IMR-90 (cell line): Measurements from ENCODE around the gene FLVCR2. TPM values are rescaled to one million over a fixed set of nuclear protein-coding genes. Genes with fewer than 3 reads are reported as not detected.
A peak's percentile ranks its signal among the peaks of the same experiment; 100 is the strongest.

Experiments
- ATAC-seq: fragments of 200-7000 bp; cut with Tn5 transposase; 2 replicates; pipeline ENCODE4 v1.9.1; 2020; ENCODE audit warnings: low read depth, mild to moderate bottlenecking, moderate library complexity
- BruUV-seq: library from RNA; stranded (reverse); fragments of 400-500 nt; replicated peaks from 2 replicates; lab custom pipeline; 2021; lab: Mats Ljungman, UMichigan
- CTCF ChIA-PET: fragments of 300-600 bp; formaldehyde crosslinking; extraction: SDS; loops from one replicate; lab custom pipeline; 2021; ENCODE audit warnings: antibody characterized with exemption; lab: Yijun Ruan, JAX
- POLR2A ChIA-PET: fragments of 300-600 bp; sonication (Branson Sonifier 250); formaldehyde crosslinking; loops from one replicate; lab custom pipeline; 2022; ENCODE audit warnings: antibody characterized with exemption; ENCODE audit not compliant: unreplicated experiment; lab: Charles Lee
- DNase-seq: peaks from one replicate; pipeline ENCODE4 v3.0.0; 2013
- H2AFZ ChIP-seq: replicated peaks from 2 replicates; pipeline ENCODE3; 2013; ENCODE audit warnings: low read length, mild to moderate bottlenecking; ENCODE audit not compliant: poor library complexity
- H2AK5ac ChIP-seq: 2 replicates; pipeline ENCODE4 v1.6.1; 2013; ENCODE audit warnings: low read depth, low read length, inconsistent platforms
- H2AK9ac ChIP-seq: replicated peaks from 2 replicates; pipeline ENCODE3; 2013; ENCODE audit warnings: mild to moderate bottlenecking, low read depth, low read length, moderate library complexity; ENCODE audit not compliant: poor library complexity
- H2BK120ac ChIP-seq: 2 replicates; pipeline ENCODE4 v1.6.1; 2013; ENCODE audit warnings: low read depth, low read length, inconsistent platforms
- H2BK15ac ChIP-seq: 3 replicates; pipeline ENCODE4 v1.6.1; 2013; ENCODE audit warnings: low read depth, low read length, inconsistent platforms
- H2BK20ac ChIP-seq: 2 replicates; pipeline ENCODE4 v1.6.1; 2013; ENCODE audit warnings: low read depth, mild to moderate bottlenecking, inconsistent platforms, low read length, moderate library complexity
- H2BK5ac ChIP-seq: 2 replicates; pipeline ENCODE4 v1.6.1; 2013; ENCODE audit warnings: mild to moderate bottlenecking, low read depth, low read length, inconsistent platforms; ENCODE audit not compliant: poor library complexity, severe bottlenecking
- H3K14ac ChIP-seq: replicated peaks from 2 replicates; pipeline ENCODE4 v1.6.1; 2013; ENCODE audit warnings: low read depth, low read length, inconsistent platforms
- H3K18ac ChIP-seq: 2 replicates; pipeline ENCODE4 v1.6.1; 2013; ENCODE audit warnings: low read depth, low read length, control low read depth
- H3K23ac ChIP-seq: 2 replicates; pipeline ENCODE4 v1.6.1; 2013; ENCODE audit warnings: low read depth, low read length, inconsistent platforms
- H3K27ac ChIP-seq: 2 replicates; pipeline ENCODE4 v1.5.1; 2013; ENCODE audit warnings: mild to moderate bottlenecking, control low read depth, low read length; ENCODE audit not compliant: insufficient read depth
- H3K27me3 ChIP-seq: 2 replicates; pipeline ENCODE4 v1.6.1; 2013; ENCODE audit warnings: low read length; ENCODE audit not compliant: control insufficient read depth, insufficient read depth
- H3K36me3 ChIP-seq: 2 replicates; pipeline ENCODE4 v1.6.1; 2013; ENCODE audit warnings: low read length, mixed read lengths; ENCODE audit not compliant: control insufficient read depth, insufficient read depth
- H3K4ac ChIP-seq: 2 replicates; pipeline ENCODE4 v1.6.1; 2013; ENCODE audit warnings: low read depth, low read length, inconsistent platforms
- H3K4me1 ChIP-seq: 2 replicates; pipeline ENCODE4 v1.6.1; 2013; ENCODE audit warnings: low read length, mixed read lengths; ENCODE audit not compliant: control insufficient read depth, insufficient read depth
- H3K4me2 ChIP-seq: 2 replicates; pipeline ENCODE4 v1.6.1; 2013; ENCODE audit warnings: low read depth, mild to moderate bottlenecking, control low read depth, low read length, moderate library complexity
- H3K4me3 ChIP-seq: 2 replicates; pipeline ENCODE4 v1.5.1; 2013; ENCODE audit warnings: low read depth, mild to moderate bottlenecking, control low read depth, low read length, moderate library complexity; ENCODE audit not compliant: insufficient read depth
- H3K56ac ChIP-seq: 2 replicates; pipeline ENCODE4 v1.6.1; 2013; ENCODE audit warnings: low read length, inconsistent platforms; ENCODE audit not compliant: insufficient read depth; ENCODE audit errors: extremely low read depth
- H3K79me1 ChIP-seq, 2 experiments: 2 replicates each; pipeline ENCODE4 v1.6.1; 2013; ENCODE audit warnings: low read length in 2 of 2, inconsistent platforms in 1 of 2, low read depth in 1 of 2
- H3K9ac ChIP-seq: 2 replicates; pipeline ENCODE4 v1.6.1; 2013; ENCODE audit warnings: low read depth, low read length, control low read depth
- H3K9me1 ChIP-seq: 2 replicates; pipeline ENCODE4 v1.6.1; 2013; ENCODE audit warnings: low read length, inconsistent platforms; ENCODE audit not compliant: insufficient read depth
- H3K9me3 ChIP-seq: 2 replicates; pipeline ENCODE4 v1.6.1; 2013; ENCODE audit warnings: low read length; ENCODE audit not compliant: control insufficient read depth, insufficient read depth
- H4K20me1 ChIP-seq: 2 replicates; pipeline ENCODE4 v1.6.1; 2013; ENCODE audit warnings: low read length, inconsistent platforms; ENCODE audit not compliant: insufficient read depth
- H4K5ac ChIP-seq: 2 replicates; pipeline ENCODE4 v1.6.1; 2013; ENCODE audit warnings: mild to moderate bottlenecking, low read depth, low read length, control low read depth
- H4K8ac ChIP-seq, 2 experiments: 2 replicates each; pipeline ENCODE4 v1.6.1; 2013; ENCODE audit warnings: low read depth in 2 of 2, low read length in 2 of 2, control low read depth in 1 of 2, inconsistent platforms in 1 of 2
- H4K91ac ChIP-seq: 2 replicates; pipeline ENCODE4 v1.6.1; 2013; ENCODE audit warnings: low read depth, low read length, inconsistent platforms; ENCODE audit not compliant: insufficient read depth
- MAFK ChIP-seq: IDR thresholded peaks from 2 replicates; pipeline ENCODE4 v1.6.1; 2012; ENCODE audit warnings: low read depth, low read length, improper control_type of control experiment
- RAD21 ChIP-seq: IDR thresholded peaks from 2 replicates; pipeline ENCODE4 v1.6.1; 2012; ENCODE audit warnings: low read length, improper control_type of control experiment
- WGBS, 2 experiments: methylation state at CpG; one replicate each; pipeline versions ENCODE4 v1.1.5 to v1.1.7; 2013; ENCODE audit warnings: missing lambda C conversion rate in 2 of 2; ENCODE audit not compliant: insufficient read length in 1 of 2; ENCODE audit errors: extremely low coverage in 2 of 2; 5-methylcytosine and 5-hydroxymethylcytosine counted together
- dilution Hi-C: fragments of 300-500 bp; cut with HindIII; formaldehyde crosslinking; loops from one replicate; pipeline ENCODE4 v1.14.3; 2018; ENCODE audit warnings: low sequenced_read_pairs; ENCODE audit not compliant: unreplicated experiment
- in situ Hi-C: fragments of 300-500 bp; cut with MboI; formaldehyde crosslinking; loops from 3 replicates; pipeline ENCODE4 v1.14.3; 2019; ENCODE audit warnings: low sequenced_read_pairs, inconsistent platforms, mixed read lengths
- intact Hi-C: fragments of 100-400 bp; cut with micrococcal nuclease; formaldehyde crosslinking; loops from 2 replicates; pipeline ENCODE4 v1.10.0; 2022
- polyA plus RNA-seq, 3 experiments: library from polyadenylated mRNA; depleted of rRNA; stranded (reverse); fragments of >200 nt; gene quantifications; 2 replicates each; pipeline ENCODE4 v1.2.3, GENCODE V29; 2012; ENCODE audit warnings: low replicate concordance in 1 of 3
- total RNA-seq: library from RNA; depleted of rRNA; stranded (reverse); fragments of >200 nt; gene quantifications from 2 replicates; pipeline ENCODE4 v1.2.3, GENCODE V29; 2012

Gene FLVCR2
- total and polyA plus RNA-seq, 2 of the 4 experiments (the other 2 are of a cell fraction) = 0.94 to 1.4 TPM

DNA sequence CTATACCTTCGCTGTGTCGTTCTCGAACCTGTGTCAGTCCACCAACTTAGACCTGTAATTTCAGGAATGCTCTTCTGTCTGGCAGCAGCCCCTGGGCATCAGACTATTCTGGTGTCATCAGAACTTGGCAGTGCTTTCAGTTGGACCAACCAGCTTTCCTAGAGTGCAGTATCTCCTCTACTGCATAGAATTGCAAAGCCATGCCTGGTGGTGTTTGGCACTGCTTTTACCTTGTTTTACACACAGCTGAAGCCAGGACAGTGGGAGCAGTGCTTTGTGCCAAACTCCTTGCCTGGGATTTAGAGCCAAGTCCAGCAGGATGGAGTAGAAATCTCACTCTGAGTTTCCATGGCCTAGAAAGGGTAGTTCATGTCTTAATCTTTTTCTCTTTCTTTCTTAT is 1.5 kb downstream of the FLVCR2 start:
- H3K18ac ChIP-seq = no peak overlapping the region
- no peak overlapping the region for H3K4me3 ChIP-seq
- H2AFZ ChIP-seq = no peak overlapping the region
- H3K14ac ChIP-seq = no peak overlapping the region
- POLR2A ChIA-PET = no interaction called here
- DNase-seq (no peak), ATAC-seq (no peak)
- BruUV-seq = no TSS peak
- H3K56ac ChIP-seq = no peak overlapping the region
- no peak overlapping the region for H3K9ac ChIP-seq
- H2BK15ac ChIP-seq = no peak overlapping the region
- no peaks in the 10 kb centered on the region for H3K36me3 ChIP-seq
- H3K27me3 ChIP-seq = peaks cover 8% of the 10 kb centered on the region
- H3K79me1 ChIP-seq = no peaks in the 10 kb centered on the region
- no peaks in the 10 kb centered on the region for H3K9me3 ChIP-seq
- H3K23ac ChIP-seq = no peak overlapping the region
- CTCF ChIA-PET = interaction anchor here (1.2 to 6.1 kb wide), 2 partner anchors 8 to 73 kb away, joined by 4 to 125 read pairs; no protein-coding TSS in a partner anchor
- WGBS, 2 experiments = 84% methylated on average over 3 of the region's 3 CpGs; no CpG with 5 or more reads in 1 of the 2 experiments
- dilution Hi-C loops = no loop called here
- TF ChIP-seq RAD21 (no peak), MAFK (no peak)
- H3K4ac ChIP-seq = no peak overlapping the region
- in situ Hi-C loops = loop anchor here (5.0 to 10.0 kb wide), 2 partner anchors 72 to 405 kb away; partner anchors contain the start of genes IFT43 and TGFB3
- H2BK120ac ChIP-seq = no peak overlapping the region
- H3K9me1 ChIP-seq = peaks cover 10% of the 10 kb centered on the region; the same call in 1 of the 2 replicates
- H4K91ac ChIP-seq = no peak overlapping the region
- intact Hi-C loops = loop anchor here (5.0 kb wide), 1 partner anchor 402 kb away; the partner anchor contains the start of gene TGFB3
- H2AK5ac ChIP-seq = no peak overlapping the region
- no peak overlapping the region for H4K5ac ChIP-seq
- peak overlapping the region; percentile 36; the same call in 1 of the 2 replicates for H3K4me2 ChIP-seq
- H2BK5ac ChIP-seq = no peak overlapping the region
- no peak overlapping the region for H4K8ac ChIP-seq
- H3K4me1 ChIP-seq = peaks cover 8% of the 10 kb centered on the region; the same call in 1 of the 2 replicates
- H3K27ac ChIP-seq = no peak overlapping the region
- H2AK9ac ChIP-seq = no peak overlapping the region
- no peaks in the 10 kb centered on the region for H4K20me1 ChIP-seq
- no peak overlapping the region for H2BK20ac ChIP-seq
